AG10803 (cell line): ENCODE data around the gene TMF1.

Experiments
- DNase-seq: peaks from one replicate; pipeline ENCODE4 v3.0.0; 2010; ENCODE audit warnings: low read depth
- H3K4me3 ChIP-seq: 2 replicates; pipeline ENCODE4 v1.5.1; 2011; ENCODE audit warnings: mild to moderate bottlenecking, low read length, control low read depth
- CTCF ChIP-seq: conservative IDR thresholded peaks from 2 replicates; pipeline ENCODE4 v1.5.1; 2011; ENCODE audit warnings: mild to moderate bottlenecking, low read length, control low read depth, inconsistent platforms

The TMF1 gene

GRCh38 chr3:69058180-69058946 is 6.2 kb upstream of the TMF1 start:
- no peak for TF ChIP-seq CTCF
- H3K4me3 ChIP-seq = no peak overlapping the region
- no peak for DNase-seq

- DNase-seq = no peak
- H3K4me3 ChIP-seq = peak overlapping the region; percentile 91
- no peak for TF ChIP-seq CTCF
These were observed 352 bp upstream of the TMF1 start for GRCh38 chr3:69052472-69052898.

- H3K4me3 ChIP-seq = no peak overlapping the region
- no peak for DNase-seq
These were observed 3.1 kb downstream of the TMF1 start for GRCh38 chr3:69048990-69049389.

GRCh38 chr3:69044608-69045007 is 7.5 kb downstream of the TMF1 start:
- no peak for DNase-seq
- no peak for TF ChIP-seq CTCF
- no peak overlapping the region for H3K4me3 ChIP-seq

More at GRCh38 chr3:69048990-69049389, 3.1 kb downstream of the TMF1 start:
- no peak for TF ChIP-seq CTCF

DNA sequence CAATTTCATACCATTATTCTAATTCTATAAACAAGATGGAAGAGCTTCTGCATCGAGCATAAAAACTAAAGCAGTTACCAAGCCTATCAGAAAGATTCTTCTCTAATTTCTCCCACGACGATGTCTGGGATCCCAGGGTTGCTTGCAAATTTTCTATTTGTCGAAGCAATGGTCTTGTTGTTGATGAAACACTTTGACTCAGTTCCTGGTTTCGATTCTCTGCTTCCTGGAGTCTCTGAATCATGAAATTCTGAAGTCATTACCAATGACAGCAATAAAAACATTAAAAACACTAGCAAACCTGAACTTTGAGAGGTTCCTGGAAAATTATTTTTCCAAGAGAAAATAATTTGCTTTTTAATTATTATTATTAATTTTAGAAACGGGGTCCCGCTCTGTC is 18.7 kb downstream of the TMF1 start:
- H3K4me3 ChIP-seq = no peak overlapping the region
- DNase-seq = no peak
- no peak for TF ChIP-seq CTCF

DNA sequence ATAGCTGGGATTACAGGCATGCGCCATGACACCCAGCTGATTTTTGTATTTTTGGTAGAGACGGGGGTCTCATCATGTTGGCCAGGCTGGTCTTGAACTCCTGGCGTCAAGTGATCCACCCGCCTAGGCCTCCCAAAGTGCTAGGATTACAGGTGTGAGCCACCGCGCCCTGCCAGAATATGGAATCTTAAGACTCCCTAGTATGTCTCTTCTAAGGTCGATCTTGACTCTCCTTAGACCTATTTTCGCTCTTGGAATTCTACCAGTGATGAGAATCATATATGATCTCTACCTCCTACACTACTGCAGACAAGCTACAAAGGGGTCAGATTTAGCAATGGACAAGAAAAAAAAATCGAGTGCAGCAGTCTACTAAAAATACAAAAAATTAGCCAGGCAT is 19.4 kb downstream of the TMF1 start:
- TF ChIP-seq CTCF = no peak
- DNase-seq = no peak
- H3K4me3 ChIP-seq = no peak overlapping the region

DNA sequence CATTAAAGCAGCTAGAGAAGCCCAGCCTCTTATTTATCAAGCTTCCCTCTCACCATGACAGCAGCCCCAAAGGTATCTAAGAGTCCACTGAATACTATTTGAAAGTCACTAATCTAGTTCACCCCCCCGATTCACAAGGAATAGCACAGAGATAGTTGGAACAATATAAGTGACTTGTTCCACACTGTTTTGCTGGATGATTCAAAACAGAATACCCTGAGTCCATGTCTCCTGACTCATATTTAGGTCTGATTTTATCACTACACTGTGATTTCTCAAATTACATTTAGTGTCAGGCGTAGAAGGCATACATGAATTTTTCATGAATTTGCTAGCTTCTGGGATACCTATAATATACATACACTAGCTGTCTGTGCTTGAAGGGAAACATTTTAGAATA is 20.0 kb downstream of the TMF1 start:
- no peak for DNase-seq
- TF ChIP-seq CTCF = no peak
- no peak overlapping the region for H3K4me3 ChIP-seq
